OCI-M2 (cell line): ENCODE measurements around the gene MPC1.

ENCODE experiments used
- DNase-seq: peaks from one replicate; lab custom pipeline; 2025; ENCODE audit not compliant: unreplicated experiment; lab: John Stamatoyannopoulos, UW

Gene MPC1

DNA sequence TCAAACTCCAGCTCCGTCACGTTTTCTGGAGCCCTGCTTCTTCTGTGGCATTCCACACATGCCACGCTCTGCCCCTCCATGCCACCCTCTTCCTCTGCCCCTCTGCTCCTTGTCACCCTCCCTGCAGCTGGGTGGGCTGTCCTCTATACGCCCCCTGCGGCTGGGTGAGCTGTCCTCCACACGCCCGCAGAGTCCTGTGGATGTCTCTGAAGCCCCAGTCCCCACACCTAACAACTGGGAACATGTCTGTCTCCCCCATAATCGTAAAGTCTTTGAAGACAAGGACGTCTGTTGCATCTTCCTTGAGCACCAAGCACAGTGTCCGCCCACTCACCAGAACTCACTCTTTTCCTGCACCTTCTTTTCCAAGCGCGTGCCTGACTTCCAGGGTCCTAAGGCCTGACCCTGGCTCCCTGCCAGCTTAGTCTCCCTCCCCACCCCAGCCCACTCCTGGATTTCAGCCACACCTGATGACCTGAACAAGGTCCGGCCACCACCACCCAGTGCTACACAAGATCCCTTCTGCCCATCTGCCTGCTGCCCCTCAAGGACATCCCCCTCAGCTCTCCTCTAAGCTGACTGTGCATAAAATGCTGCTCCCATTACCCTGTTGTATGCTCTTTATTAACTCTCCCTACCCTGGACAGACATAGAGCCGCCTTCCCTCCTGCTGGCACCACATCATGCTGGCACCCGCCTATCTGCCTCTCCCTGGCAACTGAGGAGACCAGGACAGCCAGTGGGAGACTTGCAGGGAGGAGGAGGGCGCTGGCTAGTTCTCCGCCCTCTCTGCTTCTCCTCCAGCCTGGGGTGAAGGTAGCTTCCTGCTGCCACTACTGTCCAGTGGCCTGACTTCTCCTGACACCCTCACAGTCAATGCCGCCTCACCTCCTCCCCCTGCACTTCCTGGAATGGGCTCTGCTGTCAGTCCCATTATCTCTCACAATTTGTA lies 63.8 kb downstream of the MPC1 start:
- DNase-seq, result no peak

DNA sequence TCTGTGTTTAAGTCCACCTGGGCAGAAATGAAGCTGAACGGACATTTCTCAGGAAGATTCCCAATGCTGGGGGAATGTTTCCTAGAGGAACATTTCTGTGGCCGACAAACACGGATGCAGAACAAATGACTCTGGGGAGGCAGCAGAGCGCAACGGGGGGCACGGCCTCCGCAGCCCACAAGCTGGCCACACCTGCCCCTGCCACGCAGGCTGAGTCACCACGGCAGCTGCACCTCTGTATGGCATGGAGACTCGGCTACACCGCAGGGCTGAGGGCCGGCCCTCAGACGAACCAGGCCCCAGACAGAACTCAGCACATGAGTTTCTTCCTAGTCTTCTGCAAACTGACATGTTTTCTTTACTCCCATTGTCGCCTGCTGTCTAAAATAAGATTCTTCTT lies 64.5 kb downstream of the MPC1 start:
- DNase-seq, result no peak

DNA sequence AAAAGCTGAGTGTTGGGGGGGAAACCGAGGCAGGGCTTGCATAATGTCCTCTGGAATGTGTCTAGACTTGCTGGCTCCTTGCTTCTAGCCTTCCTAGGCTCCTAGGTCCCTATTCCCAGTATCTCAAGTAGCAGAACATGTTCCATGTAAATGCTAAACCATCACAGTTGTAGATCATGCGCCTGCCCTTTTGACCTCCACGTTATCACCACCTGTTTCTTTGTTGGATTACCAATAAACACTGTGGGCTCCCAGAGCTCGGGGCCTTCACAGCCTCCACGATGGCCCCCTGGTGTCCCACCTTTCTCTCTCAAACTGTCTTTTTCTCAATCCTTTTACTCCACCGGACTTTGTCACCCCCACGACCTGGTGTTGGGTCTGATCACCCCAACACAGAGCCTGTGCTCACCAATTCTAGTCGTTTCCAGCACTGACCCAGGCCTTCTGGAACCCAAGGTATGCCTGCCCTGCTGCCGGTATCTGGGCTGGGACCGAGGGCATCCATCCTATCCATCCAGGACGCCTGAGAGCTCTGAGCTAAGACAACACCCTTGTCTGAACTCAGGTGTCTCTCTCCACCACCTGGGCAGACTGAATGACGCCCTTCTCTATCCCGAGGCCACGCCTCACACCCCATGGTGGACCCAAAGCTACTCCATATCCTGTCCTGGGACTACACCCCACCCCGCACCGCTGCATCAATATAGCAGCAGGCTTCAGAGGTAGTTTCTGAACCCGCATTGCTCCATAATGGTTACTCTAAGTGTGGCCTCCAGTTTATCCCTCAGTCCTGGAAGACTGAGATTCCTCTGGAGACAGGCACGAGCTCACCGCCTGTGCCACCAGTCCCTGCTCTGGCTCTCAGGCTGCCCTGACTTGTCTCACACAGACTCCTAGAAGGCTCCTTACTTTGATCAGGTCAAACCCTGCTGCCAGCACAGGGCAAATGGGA lies 65.2 kb downstream of the MPC1 start:
- DNase-seq, result no peak

GRCh38 chr6:166315436-166315835 lies 67.3 kb downstream of the MPC1 start:
- no peak for DNase-seq
